ENCODE measurements around the gene CDHR1. TPM values are rescaled to one million over a fixed set of nuclear protein-coding genes. Genes with fewer than 3 reads are reported as not detected.

The CDHR1 gene
- polyA plus RNA-seq, 3 donors: not detected

DNA sequence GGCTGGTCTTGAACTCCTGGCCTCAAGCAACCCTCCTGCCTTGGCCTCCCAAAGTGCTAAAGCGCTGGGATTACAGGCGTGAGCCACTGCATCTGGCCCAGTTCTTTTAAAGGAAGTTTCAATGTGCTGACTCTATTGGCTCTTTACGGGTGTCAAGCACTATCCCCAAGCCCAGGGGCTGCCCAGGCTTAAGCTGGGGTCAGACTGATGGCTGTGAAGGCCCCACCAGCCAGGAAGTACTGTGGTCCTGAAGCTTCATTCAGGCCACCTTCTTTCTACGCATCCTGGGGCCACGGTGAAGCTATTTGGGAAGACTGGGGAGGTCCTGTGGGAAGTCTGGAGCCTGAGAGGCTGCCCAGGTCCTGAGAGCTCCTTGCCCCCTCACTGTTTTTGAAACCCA is 12.7 kb upstream of the CDHR1 start:
- H3K27me3 ChIP-seq (ENCODE audit: control insufficient read depth in 2 of 2, insufficient read depth in 2 of 2, low read length in 2 of 2): no peaks in the 10 kb centered on the region
- intact Hi-C loops (cut with micrococcal nuclease): no loop called here
- no peak overlapping the region for H3K9ac ChIP-seq (ENCODE audit: insufficient read depth, low read length, poor library complexity, severe bottlenecking)
- Mint-ChIP-seq H3K9me3 (peaks cover 0 to 9% (median 3%) of the 10 kb centered on the region in 7 donors), H3K4me3 (no peak overlapping the region), H3K27me3 (ENCODE audit: low read depth in 3 of 3) (no peaks in the 10 kb centered on the region), H3K4me1 (no peaks in the 10 kb centered on the region), H3K27ac (no peak overlapping the region), H3K36me3 (no peaks in the 10 kb centered on the region)
- WGBS (ENCODE audit: insufficient coverage): 93% methylated on average over 5 of the region's 5 CpGs
- H3K27ac ChIP-seq (ENCODE audit: low read depth in 1 of 2, low read length in 2 of 2): no peak overlapping the region
- H3K36me3 ChIP-seq (replicated peaks in 1 of 2; ENCODE audit: control insufficient read depth in 1 of 2, insufficient read depth in 2 of 2, low read length in 2 of 2): no peaks in the 10 kb centered on the region
- TF ChIP-seq, protein P1, sequence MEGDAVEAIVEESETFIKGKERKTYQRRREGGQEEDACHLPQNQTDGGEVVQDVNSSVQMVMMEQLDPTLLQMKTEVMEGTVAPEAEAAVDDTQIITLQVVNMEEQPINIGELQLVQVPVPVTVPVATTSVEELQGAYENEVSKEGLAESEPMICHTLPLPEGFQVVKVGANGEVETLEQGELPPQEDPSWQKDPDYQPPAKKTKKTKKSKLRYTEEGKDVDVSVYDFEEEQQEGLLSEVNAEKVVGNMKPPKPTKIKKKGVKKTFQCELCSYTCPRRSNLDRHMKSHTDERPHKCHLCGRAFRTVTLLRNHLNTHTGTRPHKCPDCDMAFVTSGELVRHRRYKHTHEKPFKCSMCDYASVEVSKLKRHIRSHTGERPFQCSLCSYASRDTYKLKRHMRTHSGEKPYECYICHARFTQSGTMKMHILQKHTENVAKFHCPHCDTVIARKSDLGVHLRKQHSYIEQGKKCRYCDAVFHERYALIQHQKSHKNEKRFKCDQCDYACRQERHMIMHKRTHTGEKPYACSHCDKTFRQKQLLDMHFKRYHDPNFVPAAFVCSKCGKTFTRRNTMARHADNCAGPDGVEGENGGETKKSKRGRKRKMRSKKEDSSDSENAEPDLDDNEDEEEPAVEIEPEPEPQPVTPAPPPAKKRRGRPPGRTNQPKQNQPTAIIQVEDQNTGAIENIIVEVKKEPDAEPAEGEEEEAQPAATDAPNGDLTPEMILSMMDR (IDR thresholded peaks at IDR 0.05): no peak
- H3K9me3 ChIP-seq (replicated peaks in 1 of 2; ENCODE audit: control insufficient read depth in 1 of 2, insufficient read depth in 1 of 2, low read length in 2 of 2): no peaks in the 10 kb centered on the region
- no peak for DNase-seq
- no peak overlapping the region for H3K4me3 ChIP-seq (replicated peaks in 1 of 3; ENCODE audit: low read depth in 2 of 3, low read length in 3 of 3)
- no peaks in the 10 kb centered on the region for H3K4me1 ChIP-seq (ENCODE audit: control insufficient read depth in 1 of 2, insufficient read depth in 2 of 2, low read length in 2 of 2)
- H3K79me2 ChIP-seq (ENCODE audit: insufficient read depth, low read length): no peaks in the 10 kb centered on the region
- no peaks in the 10 kb centered on the region for H4K20me1 ChIP-seq (ENCODE audit: insufficient read depth, low read length)
- H2AFZ ChIP-seq (ENCODE audit: insufficient read depth, low read depth, low read length, poor library complexity, severe bottlenecking): no peak overlapping the region
- no peak overlapping the region for H3K4me2 ChIP-seq (replicated peaks; ENCODE audit: extremely low read depth, low read length, poor library complexity, severe bottlenecking)

DNA sequence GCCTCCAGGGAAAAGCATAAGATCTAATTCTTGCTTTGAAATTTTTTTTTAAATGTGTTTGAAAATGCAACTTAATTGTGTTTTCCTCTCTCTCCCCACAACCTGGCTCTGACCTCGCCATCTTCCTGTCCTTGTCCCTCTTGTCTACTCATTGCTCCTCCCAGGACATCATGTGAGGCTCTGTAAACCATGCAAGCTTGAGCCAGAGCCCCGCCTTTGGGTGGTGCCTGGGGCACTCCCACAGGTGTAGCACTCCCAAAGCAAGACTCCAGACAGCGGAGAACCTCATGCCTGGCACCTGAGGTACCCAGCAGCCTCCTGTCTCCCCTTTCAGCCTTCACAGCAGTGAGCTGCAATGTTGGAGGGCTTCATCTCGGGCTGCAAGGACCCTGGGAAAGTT is 9.8 kb upstream of the CDHR1 start:
- H3K4me1 Mint-ChIP-seq: no peaks in the 10 kb centered on the region

More for the DNA sequence above, 9.8 kb upstream of the CDHR1 start:
- WGBS (ENCODE audit: insufficient coverage): 81% methylated on average over 4 of the region's 4 CpGs
- no peaks in the 10 kb centered on the region for H3K27me3 ChIP-seq (ENCODE audit: control insufficient read depth in 2 of 2, insufficient read depth in 2 of 2, low read length in 2 of 2)
- Mint-ChIP-seq H3K27me3 (ENCODE audit: low read depth in 3 of 3) (peaks cover 0 to 2% (median 2%) of the 10 kb centered on the region in 3 donors), H3K27ac (peak overlapping the region in 1 of 7 donors; percentile 3), H3K4me3 (no peak overlapping the region), H3K9me3 (peaks cover 0 to 9% (median 3%) of the 10 kb centered on the region in 7 donors), H3K36me3 (no peaks in the 10 kb centered on the region)
- no peak for DNase-seq
- H3K9me3 ChIP-seq (replicated peaks in 1 of 2; ENCODE audit: control insufficient read depth in 1 of 2, insufficient read depth in 1 of 2, low read length in 2 of 2): no peaks in the 10 kb centered on the region
- TF ChIP-seq, protein P1 (IDR thresholded peaks at IDR 0.05): no peak
- H3K4me2 ChIP-seq (replicated peaks; ENCODE audit: extremely low read depth, low read length, poor library complexity, severe bottlenecking): no peak overlapping the region
- no peak overlapping the region for H3K27ac ChIP-seq (ENCODE audit: low read depth in 1 of 2, low read length in 2 of 2)
- H3K79me2 ChIP-seq (ENCODE audit: insufficient read depth, low read length): no peaks in the 10 kb centered on the region
- H4K20me1 ChIP-seq (ENCODE audit: insufficient read depth, low read length): no peaks in the 10 kb centered on the region
- H3K9ac ChIP-seq (ENCODE audit: insufficient read depth, low read length, poor library complexity, severe bottlenecking): no peak overlapping the region
- intact Hi-C loops (cut with micrococcal nuclease): no loop called here
- no peaks in the 10 kb centered on the region for H3K4me1 ChIP-seq (ENCODE audit: control insufficient read depth in 1 of 2, insufficient read depth in 2 of 2, low read length in 2 of 2)
- no peak overlapping the region for H3K4me3 ChIP-seq (replicated peaks in 1 of 3; ENCODE audit: low read depth in 2 of 3, low read length in 3 of 3)
- H3K36me3 ChIP-seq (replicated peaks in 1 of 2; ENCODE audit: control insufficient read depth in 1 of 2, insufficient read depth in 2 of 2, low read length in 2 of 2): no peaks in the 10 kb centered on the region
- no peak overlapping the region for H2AFZ ChIP-seq (ENCODE audit: insufficient read depth, low read depth, low read length, poor library complexity, severe bottlenecking)

Measured in CD14-positive monocyte (primary cell).